Measurements from ENCODE around the gene PCP2.

PCP2 gene

DNA sequence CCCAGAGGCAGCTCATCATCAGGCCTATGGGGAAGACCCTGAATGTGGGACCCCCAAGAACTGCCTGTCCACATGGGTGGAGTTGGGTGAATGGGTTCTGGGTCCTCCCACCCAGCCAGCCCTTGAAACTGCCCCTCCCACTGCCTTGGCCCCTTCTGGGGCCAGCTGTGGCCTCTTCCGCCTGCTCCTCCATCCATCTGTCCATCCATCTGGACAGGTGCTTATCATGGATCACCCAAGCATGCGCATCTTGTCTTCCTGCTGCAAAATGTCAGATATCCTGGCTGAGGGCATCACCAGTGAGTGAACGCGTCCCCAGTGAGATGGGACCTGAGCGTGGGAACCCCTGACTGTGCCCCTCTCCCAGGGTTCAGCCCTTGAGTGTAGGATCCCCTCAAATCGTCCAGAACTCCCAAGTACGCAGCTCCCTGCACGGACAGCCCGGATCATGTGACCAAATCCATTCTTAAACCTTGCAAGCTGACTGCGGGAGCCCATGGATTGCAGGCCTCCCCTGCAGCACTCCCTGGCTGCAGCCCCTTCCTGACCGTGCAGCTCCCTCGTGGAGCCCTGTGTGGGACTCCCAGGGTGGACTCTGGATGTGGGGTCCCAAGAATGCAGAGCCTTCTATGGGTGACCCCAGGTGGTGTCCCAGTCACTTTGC is 5.4 kb upstream of the PCP2 start:
- DNase-seq: no peak

DNA sequence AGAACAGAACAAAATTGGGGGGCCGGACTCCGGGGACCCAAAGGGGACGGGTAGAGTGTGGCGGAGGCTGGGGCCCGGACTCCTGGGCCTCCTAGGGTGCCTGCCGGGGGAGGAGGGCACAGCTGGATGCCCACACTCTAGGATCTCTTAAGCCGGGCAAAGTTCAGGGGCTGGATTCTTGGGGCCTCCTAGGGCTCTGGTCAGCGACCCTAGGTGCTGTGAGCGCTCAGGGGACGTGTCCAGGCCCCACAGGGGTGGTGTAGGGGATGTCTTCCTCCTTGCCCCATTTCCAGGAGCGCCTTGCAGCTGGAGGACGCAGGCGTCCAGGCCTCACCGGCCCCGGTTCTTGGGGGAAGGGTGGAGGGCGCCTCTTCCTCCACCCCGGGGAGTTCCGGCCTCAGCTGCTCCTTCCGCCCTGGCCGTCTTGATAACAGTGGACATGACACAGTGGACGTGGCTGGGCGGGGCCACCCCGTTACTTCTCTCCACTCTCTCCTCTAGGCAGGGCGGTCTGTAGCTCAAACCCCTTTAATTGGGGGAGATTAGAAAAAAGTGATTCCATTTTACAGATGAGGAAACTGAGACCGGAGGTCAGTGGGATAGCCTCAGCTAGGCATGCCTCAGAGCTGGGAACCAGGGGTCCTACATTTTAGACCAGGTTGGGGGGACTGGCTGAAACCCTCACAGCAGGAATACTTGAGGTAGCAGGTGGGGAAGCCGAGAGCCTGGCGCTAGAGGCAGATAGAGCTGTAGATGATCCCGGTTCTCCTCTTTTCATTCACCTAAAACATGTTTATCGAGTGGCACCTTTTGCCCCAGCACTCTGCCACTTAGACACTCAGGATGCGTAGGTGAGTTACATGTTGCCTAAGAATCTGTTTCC is 4.1 kb upstream of the PCP2 start:
- DNase-seq: no peak

DNA sequence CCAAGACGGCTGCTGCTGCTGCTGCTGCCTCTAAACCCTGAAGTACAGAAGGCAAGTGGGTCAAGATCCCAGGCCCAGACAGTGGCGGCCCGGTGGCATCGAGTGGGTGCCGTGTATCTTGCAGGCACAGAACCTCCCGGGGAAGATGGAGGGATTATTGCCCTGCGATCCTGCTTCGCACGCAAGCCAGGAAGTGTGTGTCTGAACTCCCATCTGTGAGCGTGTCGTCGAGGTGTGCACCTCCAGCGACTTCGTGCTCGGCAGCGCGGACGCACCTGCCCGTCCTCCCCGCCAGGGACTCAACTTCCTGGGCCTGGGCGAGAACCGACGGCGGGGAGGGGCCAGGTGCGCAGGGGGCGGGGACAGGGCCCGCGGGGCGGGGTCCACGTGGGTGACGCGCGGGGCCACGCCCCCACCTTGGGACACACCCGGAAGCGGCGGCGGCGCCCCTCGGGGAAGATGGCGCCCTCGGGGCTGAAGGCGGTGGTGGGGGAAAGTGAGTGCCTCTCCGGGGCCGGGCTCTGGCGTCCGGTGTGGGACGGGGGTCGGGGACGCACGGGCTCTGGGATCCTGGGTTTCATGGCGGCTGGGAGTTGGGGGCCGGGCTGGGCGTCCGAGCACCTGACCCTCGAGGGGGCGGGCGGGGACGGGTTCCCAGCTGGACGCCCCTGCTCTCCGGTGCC is 3.3 kb upstream of the PCP2 start, which contains the start of gene STXBP2:
STXBP2 (plus strand) TSS at position 420 of the 683 bp plus-strand sequence; CDS start at position 460, 40 bp downstream.
- peak; percentile 64 for DNase-seq

DNA sequence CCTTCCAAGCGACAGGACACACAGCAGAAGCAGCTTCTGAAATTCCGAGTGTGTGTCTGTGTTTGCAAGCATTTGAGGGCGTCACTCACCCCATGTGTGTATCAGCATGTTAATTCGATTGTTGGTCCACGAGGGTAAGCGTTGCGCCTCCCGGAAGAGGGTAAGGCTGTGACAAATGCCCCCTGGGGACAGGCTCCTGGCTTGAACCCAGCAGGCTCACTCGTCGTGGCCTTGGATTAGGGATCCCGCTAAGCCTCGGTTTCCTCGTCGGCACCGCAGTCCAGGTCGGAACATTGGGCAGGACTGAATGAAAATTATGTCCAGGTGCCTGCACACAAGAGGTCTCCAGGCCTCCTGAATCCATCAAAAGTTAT is 2.8 kb upstream of the PCP2 start:
- DNase-seq: no peak

DNA sequence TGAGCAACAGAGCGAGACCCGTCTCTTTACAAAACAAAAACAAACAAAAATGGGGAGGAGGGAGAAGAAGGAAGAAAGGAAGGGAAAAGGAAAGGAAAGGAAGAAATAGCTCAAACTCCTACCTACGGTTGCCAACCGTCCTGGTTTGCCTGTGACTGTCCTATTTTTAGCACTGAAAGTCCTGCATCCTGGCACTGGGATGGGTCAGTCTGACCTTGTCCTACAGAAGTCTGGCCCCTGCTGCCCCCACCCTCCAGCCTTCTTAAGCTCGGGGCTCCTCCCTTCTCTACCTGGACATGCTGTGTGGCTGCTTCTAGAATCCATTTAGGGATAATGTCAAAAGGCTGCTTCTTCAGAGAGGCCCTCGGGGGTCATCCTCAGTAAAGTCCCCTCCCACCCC is 2.2 kb upstream of the PCP2 start:
- no peak for DNase-seq

DNA sequence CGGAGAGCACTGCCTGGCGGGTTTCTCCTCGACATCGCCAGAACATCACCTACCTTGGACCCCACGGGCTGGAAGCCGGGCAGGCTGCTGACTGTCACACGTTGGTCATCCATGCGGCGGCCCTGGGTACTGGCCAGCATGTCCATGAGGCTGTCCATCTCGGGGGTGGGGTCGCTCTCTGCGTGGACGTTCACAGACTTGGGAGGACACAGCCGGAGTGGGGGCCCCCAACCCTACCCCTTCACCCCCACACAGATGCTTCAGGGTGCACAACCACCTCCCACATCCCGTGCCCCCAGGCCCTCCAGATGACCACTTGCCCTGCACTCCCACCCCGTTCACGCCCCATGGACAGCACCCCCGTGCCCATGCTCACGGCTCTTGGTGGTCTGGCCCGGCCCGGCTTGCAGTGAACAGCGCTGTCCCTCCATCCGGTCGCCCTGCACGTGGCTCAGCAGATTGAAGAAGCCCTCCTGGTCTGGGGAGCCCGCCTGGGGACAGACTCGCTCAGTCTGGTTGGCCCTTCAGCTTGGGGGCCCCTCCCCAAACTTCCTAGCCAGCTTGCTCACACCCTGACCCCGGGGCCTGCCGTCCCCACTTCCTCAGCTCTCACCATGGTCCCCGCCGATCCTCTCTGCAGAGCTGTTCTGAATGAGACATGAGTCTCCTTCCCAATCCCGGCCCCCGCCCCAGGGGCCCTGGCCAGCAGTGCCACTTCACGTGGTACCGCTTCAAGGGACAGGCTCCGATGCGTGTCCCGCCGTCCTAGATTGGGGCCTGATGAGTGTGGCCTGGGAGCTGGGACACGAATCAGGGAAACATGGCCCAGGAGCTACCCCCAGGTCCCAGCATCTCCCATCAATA is 947 bp downstream of the PCP2 start:
- DNase-seq: no peak

- DNase-seq: no peak
These were observed 1.9 kb downstream of the PCP2 start for GRCh38 chr19:7631577-7631976.

DNA sequence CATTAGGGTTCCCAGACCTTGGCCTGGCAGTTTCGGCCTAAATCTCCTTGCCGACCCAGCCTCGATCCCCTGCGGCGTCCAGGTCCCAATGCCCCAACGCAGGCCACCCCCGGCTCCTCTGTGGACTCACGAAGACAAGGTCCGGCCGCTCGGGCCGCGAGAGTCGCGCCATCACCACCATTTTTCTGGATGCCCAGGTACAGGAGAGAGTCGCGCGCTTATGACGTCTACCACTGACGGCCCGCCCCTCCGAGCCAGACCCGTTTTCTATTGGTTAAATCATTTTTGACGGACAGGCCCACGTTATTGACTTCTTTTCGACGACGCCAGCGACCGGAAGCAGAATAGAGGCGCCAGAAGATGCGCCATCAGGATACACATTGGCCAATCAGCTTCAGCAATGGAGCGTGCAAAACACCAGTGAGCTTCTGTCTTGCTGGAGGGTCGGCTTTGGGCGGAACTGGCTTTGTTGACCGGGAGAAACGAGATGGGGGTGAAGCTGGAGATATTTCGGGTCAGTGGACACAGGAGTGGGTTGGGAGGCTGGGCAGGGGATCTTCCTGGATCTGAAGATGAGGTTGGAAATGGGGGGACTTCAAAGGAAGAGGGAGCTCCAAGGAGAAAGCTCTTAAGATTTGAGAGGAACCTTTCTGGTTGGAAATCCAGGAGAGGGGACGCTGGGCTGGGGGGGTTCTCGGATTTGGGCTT is 4.0 kb downstream of the PCP2 start, which contains the start of the genes PET100 and XAB2:
PET100 (plus strand) TSS at position 447 of the 708 bp plus-strand sequence; CDS start at position 488, 41 bp downstream.
XAB2 (minus strand) TSS at position 199 of the 708 bp plus-strand sequence; CDS start at position 181, 18 bp downstream.
- peak; percentile 93 for DNase-seq

- DNase-seq: no peak
These were observed 4.8 kb downstream of the PCP2 start for GRCh38 chr19:7628589-7629311.

- no peak for DNase-seq
These were observed 6.4 kb downstream of the PCP2 start for GRCh38 chr19:7627166-7627565.

- no peak for DNase-seq
These were observed 7.7 kb downstream of the PCP2 start for GRCh38 chr19:7625763-7626372.

GRCh38 chr19:7624810-7625209 is 8.7 kb downstream of the PCP2 start:
- DNase-seq: no peak

GRCh38 chr19:7623725-7624603 is 9.6 kb downstream of the PCP2 start:
- DNase-seq: no peak

DNA sequence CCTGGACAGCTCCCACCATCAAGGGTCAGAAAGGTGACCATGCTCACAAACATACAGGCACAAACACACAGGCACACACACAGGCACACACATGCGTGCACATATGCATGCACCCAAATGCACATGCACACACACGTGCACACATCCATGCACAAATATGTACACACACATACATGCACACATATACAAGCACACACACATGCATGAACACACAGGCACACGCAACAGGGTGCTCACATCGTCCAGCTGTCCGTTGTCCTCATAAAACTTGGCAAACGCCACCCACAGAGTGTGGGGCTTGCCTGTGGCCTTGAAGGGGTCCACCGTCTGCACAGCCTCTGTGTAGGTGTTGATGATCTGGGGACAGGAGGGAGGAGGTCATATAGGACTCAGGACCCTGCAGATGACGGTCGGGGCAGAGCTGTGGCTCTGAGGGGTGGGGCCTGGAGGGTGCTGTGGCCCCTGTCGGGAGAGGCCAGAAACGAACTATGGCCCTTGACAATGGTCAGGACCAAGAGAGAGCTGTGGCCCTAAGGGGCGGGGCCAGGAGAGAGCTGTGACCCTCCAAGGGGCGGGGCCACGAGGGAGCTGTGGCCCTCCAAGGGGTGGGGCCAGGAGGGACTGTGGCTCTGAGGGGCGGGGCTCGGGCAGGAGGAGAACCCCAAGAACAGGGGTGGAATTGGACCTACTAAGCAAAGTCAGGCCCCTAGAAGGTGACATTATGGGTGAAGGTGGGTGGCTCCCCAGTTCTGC is 10.4 kb downstream of the PCP2 start:
- DNase-seq: no peak

GRCh38 chr19:7620442-7621412 is 12.8 kb downstream of the PCP2 start:
- no peak for DNase-seq

GRCh38 chr19:7619671-7620441 is 13.7 kb downstream of the PCP2 start:
- no peak for DNase-seq

All from NK-92 treated with Interleukin-12 subunit alpha and Interleukin-12 subunit beta, amount 100 ng/mL, for 24 hours (cell line).